CD4-positive, alpha-beta T cell treated with Interleukin-15 for 1 hour (primary cell): ENCODE measurements around the gene ATG16L1.
A peak's percentile ranks its signal among the peaks of the same experiment; 100 is the strongest.

Source experiments
- DNase-seq: peaks from one replicate; pipeline ENCODE4 v3.0.0-alpha.2; 2020

Gene ATG16L1

DNA sequence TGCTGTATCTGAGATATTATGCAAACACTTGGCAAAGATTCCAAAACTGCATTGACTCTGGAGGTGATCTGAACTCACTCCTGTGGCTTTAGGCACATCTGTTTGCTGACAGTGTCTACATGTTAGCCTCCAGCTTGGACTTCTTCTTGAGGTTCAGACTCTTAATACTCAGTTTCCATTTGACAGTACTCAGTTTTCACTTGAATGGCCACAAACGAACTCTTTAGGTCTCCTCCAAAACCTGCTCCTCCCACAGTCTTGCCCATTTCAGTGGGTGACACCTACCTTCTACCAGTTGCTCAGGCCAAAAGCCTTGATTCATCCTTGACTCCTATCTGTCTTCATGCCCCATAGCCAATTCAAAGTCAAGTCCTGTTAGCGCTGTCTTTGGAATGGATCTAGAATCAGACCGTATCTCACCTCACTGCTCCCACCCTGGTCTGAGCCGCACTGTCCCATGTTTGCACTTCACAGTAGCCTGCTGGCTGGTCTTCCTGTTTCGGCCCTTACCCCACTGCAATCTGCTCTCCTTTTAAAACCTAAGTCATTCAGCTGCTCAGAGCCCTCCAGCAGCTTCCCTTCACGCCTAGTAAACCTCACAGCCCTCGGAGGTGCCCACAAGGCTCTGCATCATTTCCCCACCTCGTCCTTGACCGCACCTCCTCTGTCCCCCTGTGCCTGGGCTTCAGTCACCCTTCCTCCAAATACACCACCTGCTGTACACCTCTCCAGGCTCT lies 10.5 kb downstream of the ATG16L1 start:
- no peak for DNase-seq

DNA sequence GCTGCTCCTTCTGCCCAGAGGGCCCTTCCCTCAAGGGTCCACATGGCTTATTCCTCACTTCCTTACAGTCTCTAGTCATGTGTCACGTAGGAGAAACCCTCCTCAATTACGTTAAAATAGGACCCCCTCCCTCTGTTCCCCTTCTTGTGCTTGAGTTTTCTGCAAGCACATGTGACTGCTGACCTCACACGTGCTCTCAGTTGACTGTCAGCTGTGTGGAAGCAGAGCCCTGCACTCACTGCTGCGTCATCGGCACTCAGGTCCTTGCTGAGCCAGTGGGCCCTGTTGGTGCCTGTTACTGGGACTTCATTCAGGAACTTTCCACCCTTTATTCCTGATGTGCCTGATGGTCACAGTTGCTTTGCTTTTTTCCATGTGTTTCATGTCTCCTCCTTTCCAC lies 11.1 kb downstream of the ATG16L1 start:
- DNase-seq: no peak

DNA sequence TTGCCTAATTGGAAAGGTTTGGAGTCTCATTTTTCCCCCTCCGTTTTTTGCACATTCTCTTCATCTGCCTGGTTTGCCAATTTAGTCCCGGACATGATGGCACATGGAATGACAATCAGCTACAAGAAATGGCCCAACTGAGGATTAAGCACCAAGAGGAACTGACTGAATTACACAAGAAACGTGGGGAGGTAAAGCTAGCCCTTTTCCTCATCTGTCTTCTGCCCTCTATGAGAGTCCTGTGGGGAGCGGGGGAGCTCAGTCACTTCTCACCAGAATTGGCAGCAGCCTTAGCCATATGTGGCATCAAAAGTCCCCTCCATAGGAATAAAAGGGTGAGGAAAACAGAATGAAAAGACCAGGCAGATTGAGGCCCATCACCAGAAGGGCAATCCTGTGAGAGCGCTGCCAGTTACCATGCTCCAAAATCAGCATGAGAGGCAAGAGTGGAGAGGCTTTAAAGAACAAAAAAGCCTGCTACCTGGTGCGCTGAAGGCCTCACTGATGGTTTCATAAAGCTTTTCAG lies 11.6 kb downstream of the ATG16L1 start:
- DNase-seq: no peak

DNA sequence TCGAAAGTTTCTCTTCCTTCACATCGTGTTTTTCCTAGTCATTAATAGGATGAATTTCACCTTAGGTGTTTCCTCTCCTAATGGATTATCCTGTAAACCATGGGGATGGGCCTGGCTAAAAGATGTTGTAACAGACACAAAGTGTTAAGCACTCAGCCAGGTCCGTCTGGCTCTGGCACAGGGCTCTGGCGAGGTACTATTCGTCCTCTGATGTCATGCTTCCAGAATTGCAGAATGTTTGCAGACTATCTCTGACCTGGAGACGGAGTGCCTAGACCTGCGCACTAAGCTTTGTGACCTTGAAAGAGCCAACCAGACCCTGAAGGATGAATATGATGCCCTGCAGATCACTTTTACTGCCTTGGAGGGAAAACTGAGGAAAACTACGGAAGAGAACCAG lies 13.2 kb downstream of the ATG16L1 start:
- no peak for DNase-seq

DNA sequence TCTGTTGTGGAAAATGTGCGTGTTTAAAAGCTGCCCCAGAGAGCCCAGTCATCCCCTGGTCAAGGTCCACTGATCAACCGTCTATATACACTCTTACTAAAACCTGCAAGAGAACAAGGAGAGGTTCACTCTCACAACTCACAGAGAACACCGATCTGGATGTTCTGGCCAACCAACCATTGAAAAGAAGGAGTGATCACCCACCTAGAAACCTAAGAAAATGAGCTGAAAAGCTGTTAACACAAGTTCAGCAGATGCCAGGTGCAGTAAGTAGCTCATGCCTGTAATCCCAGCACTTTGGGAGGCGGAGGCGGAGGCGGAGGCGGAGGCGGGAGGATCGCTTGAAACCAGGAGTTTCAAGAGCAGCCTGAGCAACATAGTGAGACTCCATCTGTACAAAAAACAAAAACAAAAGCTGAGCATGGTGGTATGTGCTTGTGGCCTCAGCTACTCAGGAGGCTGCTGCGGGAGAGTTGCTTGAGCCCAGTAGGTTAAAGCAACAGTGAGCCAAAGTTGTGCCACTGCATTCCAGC lies 14.5 kb downstream of the ATG16L1 start:
- no peak for DNase-seq

DNA sequence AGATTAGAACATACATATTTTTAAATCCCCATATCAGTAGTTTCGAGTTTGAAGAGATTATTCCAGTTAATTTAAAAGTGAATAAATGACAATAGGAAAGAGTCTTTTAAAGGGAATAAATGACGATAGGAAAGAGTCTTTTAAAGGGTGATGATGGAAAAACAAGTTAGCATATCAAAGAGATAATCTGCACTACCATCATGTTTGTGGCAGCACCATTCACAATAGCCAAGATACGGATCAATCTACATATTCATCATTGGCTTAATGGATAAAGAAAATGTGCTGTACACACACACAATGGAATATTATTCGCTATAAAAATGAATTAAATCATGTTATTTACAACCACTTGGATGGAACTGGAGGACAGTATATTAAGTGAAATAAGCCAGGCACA lies 15.0 kb downstream of the ATG16L1 start:
- DNase-seq: no peak

DNA sequence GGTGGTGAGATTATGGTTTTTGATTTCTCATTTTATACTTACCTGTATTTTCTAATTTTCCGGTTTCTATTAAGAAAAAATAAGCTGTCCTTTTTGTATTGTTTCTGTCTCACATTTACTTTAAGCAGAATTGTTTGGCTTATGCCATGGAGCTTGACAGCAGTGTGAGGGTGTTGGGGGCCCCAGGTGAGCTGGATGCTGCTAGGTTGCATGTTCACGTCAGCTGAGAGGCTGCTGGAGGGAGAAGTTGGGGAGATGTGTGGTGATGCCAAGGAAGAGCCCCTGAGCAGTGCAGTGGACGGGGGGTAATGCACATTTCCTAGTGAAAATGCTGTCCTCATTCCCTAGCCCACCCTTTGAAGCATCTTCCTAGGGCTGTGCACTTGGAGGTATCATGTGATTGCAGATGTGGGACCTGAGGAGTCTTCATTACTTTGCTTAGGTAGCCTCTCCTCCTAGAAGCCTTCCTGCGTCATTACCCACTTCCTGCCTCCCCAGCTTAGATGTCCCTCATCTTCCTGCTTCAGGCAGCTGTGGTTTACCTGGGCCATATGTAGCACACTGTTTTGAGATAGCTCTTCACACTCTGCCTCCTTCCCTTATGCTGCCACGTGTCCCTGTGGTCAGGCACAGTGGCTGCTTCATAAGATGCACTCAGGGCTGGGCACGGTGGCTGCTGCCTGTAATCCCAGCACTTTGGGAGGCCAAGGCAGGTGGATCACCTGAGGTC lies 16.2 kb downstream of the ATG16L1 start:
- peak; percentile 89 for DNase-seq

DNA sequence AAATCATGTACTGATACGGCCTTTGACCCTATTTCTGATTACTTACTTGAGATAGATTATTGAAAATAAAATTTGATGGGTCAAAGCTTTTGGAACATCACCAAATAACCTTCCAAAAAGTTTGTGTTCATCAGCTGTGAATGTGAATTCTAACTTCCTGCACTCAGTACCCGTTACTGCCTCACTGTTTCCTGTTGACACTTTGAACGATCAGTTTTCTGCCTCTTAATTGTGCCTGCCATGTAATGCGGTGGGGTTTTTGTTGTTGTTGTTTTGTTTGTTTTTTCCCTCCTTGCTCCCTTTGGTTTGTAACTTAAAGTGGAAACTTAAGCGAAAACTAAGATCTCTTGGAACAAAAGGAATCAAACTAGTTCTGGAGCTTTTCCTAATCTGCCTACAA lies 18.9 kb downstream of the ATG16L1 start:
- DNase-seq: no peak

DNA sequence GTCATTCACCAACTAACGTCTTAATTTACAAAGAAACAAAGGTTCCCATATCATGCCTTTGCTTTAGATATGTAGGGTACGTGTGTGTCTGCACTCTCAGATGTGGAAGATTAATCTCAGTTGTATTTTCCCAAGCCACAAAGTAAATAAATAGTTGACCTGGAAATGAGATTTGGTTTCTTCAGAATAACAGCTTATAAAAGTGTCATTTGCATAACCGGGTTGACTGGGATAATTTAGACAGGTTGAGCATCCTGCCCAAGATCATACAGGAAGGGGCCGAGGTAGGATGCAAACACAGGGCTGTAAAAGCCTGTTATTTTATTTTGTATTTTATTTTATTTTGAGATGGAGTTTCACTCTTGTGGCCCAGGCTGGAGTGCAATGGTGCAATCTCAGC lies 19.5 kb downstream of the ATG16L1 start:
- no peak for DNase-seq

DNA sequence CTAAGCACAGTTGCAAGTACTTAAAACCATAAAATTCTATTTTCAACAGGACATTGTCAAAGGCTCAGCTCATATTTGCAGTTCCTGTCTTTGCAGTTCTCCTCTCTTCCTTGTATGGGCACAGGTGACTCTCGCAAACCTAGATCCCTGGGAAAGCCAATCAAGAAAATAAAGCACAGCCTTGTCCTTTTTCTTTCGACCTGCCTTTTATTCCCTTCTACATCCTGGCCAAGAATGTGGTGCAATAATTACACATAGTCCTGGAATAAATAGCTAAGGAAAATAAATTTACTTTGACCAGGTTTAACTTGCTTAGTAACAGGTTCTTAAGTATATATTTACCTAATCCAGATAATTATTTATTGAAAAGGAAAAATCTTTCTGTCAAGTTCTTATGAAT lies 20.2 kb downstream of the ATG16L1 start:
- DNase-seq: no peak

DNA sequence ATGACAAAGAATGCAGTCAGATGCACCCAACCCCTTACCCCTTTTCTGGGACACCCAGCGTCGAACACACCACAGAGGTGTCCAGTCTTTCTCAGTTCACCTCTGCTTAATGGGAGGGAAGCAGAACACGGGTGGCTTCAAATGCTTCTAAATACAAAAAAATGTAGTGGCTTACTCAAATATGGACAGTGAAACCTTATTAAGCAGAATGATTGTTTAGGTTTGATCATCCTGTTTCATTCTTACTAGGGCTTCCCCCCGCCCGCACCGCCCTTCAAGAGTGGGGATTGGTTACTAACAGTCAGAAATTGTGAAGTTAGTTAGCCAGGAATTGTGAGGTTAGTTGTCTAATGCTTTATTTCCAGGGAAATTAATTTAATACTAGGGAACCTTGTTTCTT lies 21.6 kb downstream of the ATG16L1 start:
- no peak for DNase-seq

DNA sequence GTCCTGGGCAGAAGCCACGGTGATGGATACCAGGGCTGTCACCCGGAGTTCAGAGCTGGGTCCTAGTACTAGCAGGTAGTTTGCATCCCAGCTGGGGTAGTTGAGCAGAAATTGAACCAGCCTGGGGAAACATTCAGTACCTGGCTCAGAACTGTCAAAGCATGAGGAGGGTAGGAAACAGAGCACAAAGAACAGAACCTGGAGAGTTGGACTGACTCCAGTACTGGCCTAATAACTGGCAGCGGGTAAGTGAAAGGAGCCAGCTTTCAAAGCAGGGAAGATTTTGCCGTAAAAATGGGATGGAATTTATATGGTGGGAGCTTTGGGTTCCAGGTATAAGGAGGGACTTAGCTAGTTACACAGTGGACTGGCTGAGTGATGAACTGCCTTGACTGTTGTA lies 23.8 kb downstream of the ATG16L1 start:
- DNase-seq: no peak

DNA sequence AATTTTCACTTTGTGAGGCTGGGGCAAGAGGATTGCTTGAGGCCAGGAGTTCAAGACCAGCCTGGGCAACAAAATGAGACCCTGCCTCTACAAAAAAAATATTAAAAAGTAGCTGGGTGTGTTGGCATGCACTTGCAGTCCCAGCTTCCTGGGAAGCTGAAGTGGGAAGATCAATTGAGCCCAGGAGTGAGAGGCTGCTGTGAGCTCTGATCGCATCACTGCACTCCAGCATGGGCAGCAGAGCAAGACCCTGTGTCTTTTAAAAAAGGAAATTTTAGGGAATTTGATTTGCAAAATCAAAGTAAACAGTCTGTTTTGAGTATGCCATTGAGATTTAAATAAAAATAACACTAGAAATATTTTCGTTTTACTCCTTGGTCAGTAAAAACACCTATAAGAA lies 27.4 kb downstream of the ATG16L1 start:
- DNase-seq: no peak

DNA sequence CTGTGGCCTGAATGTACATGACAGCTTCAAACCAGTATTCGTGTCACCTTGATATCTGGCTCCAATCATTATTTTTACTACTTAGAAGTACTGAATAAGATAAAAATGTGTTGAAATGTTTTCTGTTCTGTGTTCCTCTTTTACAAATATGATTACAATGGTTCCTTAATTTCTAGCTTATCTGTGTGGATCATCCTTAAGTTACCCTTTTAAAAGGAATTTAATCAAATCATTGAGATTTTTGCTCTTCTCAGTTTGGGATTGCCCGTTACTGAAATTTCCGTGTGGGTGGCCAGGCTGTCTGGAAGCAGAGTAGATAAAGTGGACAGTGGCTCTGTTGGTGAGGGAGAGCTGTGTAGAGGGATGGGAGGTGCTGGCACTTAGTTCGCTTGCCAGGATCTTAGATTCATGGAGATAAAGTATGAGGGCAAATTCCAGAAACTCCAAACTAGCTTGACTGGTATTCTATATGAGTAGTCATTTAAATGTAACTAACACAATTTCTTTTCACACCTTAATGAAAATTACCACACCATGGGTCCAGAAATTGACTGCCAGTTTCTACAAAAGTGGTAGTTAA lies 28.7 kb downstream of the ATG16L1 start:
- no peak for DNase-seq

DNA sequence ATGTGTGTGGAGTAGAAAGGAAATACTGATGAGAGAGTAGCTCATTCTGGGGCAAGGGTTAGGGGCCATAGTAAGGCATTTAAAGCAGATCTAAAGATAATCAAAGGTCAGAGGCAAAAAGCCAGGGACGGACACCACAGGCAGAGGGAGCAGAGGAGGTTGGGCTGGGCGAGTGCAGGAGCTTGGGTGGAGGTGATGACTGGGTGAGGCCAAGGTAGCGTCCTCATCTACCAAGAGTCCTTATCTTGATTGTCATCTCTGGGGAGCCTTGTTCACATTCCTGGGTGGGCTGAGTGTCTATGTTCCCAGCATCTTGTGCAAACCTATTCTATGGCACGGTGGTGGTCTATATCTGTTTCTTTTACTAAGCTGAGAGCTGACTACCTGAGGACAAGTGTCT lies 30.1 kb downstream of the ATG16L1 start:
- no peak for DNase-seq

DNA sequence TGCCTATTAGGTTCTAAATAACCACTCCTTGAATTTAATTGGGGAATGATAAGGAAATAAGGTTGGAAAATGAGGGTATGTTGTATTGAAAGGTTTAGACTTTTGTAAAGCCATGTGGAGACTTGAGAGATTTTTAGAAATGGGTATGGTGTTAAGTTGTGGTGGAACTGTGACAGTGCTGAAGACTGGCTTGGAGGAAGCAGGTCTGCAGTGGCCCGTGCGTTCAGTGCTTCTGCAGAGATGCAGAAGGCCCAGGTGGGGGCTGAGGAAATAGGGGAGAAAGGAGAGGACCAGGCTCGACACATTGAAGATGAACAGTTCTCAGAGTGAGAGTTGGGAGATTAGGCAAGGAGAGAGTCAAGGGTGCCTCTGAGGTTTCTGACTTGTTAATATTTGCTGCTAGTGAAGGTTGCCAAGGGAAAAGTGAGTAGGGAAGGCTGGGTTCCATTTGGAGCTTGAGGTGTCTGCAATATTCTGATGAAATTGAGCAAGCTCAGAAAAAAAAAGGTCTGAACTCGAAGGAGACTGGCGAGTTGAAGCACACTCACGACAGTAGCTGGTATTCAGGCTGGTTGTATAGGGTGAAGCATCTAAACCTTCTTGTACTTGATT lies 30.6 kb downstream of the ATG16L1 start:
- no peak for DNase-seq

DNA sequence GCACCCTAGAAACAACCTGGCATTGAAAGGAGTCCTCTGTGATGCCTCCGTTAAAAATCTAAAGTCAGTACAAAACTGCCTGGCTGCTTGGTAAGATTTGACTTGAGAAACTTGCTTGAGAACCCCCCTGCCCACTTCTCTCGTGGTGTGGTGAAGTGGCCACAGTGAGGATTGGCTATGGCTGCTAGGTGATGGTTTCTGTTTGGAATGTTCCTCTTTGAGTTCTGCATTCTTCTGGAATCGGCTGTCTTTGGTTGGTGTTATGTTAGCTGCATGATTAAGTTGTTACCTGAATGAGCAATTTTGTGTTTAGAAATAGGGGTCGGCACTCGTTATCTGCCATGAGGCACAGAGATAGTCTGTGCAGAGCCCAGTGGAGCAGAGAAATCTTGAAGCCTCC lies 34.4 kb downstream of the ATG16L1 start:
- DNase-seq: no peak

DNA sequence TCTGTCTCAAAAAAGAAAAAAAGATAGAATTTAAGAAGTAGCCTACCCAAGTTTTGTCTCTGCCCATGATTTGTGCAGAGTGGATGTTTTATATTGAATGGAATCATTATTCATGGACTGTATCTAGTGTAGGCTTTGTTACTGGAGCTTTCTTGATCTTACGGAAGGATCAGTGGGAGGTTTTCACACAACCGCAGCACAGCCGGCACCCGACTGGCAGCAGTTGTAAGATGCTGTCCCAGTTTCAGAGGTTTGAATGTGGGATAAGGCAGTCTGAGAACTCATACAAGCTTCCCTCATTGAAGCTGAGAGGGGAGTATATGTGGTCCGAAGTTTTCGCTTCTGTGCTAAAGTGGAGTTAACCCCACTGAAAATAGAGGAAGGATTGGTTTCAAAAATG lies 36.4 kb downstream of the ATG16L1 start:
- DNase-seq: no peak

DNA sequence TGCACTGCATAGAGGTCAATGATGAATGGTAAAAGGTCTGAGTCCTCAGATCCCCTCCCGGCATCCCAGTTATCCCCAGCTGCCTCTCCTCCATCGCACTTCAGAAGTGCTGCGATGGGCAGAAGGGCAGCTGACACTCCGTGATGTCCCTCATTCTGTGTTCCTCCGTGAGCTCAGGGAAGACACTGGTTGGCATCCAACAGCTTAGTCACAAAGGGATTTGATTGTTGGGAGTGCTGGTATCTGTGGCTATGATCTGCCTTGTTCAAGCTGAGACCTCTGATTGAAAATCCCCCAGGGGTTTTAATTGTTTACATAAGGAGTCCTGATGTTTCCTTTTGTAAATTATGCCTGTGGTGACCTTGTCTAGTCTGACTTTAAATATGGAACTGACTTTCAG lies 37.2 kb downstream of the ATG16L1 start:
- DNase-seq: no peak

DNA sequence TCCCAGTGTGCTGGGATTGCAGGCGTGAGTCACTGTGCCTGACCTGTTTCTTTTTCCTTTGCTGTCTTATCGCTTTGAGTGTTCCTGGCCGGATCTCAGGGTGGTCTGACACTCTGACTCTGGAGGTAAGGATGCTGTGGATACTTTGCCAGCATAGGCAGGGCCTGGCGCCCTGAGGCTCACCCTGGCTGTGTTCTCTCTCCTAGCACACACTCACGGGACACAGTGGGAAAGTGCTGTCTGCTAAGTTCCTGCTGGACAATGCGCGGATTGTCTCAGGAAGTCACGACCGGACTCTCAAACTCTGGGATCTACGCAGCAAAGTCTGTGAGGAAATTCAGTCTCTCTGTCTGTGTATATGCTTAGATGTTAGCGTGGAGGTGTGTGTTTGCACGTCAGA lies 38.2 kb downstream of the ATG16L1 start:
- DNase-seq: no peak

DNA sequence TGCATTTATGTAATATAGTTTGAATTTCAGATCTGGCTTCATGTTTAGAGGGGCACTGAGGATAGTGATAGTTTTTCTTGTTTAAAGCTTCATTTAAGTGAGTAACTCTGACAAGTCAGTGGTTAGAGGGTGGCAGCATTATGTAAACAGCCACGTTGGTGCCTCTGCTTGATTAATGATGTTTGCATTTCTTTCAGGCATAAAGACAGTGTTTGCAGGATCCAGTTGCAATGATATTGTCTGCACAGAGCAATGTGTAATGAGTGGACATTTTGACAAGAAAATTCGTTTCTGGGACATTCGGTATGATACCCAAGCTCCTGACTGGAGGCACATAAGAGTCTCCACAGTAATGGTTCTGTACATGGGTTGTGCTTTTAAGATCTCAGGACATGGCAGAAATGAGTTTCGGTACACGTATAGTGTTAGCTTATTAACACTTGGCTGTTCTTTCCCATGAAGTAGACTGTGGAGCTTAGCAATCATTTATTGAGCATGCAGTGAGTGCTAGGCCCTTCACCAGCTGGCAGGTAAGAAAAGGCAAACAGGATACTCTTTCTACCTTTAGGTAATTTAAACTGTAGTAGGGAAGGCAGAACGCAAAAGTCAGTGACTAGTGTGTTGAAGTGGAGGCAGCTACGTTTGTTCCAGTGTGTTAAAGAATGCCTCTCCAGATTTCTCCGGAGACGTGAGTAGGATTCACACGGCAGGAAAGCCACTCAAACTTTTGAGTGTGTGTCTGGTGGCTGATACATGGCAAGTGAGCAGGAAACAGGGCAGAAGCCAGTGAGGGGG lies 38.8 kb downstream of the ATG16L1 start:
- no peak for DNase-seq

DNA sequence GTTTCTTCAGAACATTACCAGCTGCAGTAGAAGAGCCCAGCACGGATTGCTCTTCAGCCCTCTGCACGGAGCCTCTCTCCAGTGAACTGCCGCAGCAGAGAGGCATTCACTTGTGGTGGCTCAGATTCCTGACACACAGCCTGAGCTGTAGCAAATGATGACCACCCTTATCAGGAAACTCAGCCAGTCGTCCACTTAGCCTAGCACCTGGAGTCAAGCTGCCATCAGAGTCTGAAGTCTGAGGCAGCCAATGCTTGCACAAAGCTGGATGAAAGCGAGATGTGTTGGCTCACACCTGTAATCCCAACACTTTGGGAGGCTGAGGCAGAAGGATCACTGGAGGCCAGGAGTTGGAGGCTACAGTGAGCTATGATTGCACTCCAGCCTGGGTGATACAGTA lies 44.4 kb downstream of the ATG16L1 start:
- no peak for DNase-seq

DNA sequence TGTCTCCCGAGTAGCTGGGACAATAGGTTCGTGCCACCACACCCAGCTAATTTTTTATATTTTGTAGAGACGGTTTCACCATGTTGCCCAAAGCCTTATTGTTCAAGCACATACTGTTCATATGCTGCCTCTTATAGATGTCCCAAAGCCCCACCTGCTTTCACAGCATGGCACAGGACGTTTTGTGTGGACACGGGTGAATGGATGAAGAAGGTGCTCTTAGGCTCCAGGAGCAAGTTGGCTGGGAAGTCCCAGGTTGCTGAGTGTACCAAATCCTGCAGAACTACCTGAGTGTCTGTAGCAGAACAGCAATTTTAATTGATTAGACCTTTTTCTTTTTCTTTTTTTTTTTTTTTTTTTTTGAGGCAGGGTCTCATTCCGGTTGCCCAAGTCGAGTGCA lies 45.6 kb downstream of the ATG16L1 start:
- DNase-seq: no peak
